Inflammatory macrophage treated with lipopolysaccharide for 1 hour (primary cell): ENCODE measurements around the gene FRAS1.
A peak's percentile ranks its signal among the peaks of the same experiment; 100 is the strongest.
"Not testable (repeated sequence)": the region's sequence is repeated elsewhere in the genome, so short reads cannot be mapped to it uniquely, and the experiment has no call there.

Experiments used
- DNase-seq, 2 donors: peaks; one replicate each; pipeline ENCODE4 v3.0.0-alpha.2; 2020 to 2022

FRAS1 gene

DNA sequence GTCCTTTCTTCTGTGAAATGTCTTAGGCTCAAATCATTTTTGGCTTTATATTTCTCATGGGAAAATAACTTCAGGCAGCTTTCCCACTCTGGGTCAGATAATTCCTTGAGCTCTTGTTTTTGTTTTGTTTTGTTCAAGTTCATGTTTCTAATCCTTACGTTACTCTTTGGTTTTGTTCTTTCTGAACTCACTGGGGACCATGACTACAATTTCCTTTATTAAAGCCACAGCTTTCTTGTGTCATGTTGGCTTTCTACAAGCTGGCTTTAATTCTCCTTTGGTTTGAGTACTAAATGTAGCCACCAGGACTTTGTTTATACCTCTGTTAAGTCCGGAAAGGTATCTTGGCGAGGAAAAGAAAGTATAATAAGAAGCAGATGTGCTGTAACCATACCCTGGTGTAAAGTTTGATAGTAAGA is 463.7 kb downstream of the FRAS1 start:
- no peak for DNase-seq

DNA sequence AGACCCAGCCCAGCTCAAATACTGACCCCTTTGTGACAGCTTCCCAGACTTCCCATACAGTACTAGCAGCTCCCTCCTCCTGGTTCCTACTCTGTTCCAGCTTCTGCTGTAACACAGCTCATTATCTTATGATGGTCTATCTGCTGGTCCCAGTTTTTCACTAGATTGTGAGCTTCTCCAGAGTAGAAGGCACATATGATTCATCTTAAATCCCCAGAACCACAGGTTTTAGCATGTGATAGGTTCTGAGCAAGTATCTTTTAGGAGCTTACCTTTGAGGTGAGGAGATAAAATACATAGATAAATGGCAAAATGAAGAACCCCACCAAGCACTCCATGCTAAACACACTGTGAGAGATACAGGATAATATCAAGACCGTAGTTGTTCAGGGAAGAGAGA is 466.9 kb downstream of the FRAS1 start:
- no peak for DNase-seq

GRCh38 chr4:78525559-78525958 is 468.4 kb downstream of the FRAS1 start:
- no peak for DNase-seq

DNA sequence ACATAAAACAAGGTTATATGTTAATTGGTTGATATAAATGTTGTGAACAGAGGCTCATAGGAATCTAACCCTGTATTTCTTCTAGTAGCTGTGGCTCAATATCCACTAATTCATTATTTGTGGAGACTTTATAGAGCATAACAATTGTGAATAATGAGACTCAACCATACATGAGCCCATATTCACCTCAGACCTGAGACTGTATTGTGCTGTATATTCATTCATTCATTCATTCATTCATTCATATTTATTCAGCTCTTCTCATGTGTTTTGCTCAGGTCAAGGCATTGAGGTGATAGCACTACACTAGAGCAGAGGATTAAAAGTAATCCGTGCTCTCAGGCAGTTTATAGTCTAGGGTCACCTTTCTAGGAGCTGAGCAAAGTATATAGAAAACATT is 470.0 kb downstream of the FRAS1 start:
- DNase-seq, result no peak

GRCh38 chr4:78527555-78527954 is 470.4 kb downstream of the FRAS1 start:
- no peak for DNase-seq

DNA sequence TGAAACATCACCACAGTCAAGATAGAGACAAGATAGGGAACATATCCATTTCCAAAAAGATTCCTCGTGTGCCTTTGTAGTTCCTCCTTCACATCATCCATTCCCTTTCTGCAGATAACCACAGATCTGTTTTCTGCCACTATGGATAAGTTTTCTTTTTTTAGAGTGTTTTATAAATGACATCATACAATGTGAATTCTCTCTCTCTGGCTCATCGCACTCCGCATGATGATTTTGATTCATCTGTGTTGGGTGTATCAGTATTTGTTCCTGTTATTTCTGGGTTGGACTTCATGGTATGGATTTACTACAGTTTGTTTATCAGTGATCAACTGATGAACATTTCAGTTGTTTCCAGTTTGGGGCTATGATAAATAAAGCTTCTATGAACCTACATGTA is 471.2 kb downstream of the FRAS1 start:
- DNase-seq, result no peak

DNA sequence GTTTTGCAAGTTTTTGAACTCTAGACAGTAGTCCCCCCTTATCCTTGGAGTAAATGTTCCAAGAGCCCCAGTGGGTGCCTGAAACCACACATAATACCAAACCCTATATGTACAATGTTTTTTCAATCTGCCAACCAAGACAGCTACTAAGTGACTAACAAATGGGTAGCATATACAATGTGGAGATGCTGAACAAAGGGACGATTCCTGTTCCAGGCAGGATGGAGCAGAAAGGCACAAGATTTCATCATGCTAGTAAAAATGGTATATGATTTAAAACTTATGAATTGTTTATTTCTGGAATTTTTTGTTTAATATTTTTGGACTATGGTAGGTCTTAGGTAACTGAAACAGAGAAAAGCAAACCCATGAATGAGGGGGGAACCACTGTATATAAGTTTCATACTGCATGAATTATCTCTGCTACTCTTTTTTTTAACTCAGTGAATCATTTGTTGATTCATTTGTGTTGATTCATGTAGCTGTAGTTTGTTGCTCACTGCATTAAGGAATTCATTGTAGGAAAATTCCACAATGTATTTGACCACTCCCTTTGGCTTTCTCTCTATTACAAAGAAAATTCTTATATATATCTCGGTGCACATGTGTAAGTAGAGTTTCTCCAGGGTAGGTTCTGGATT is 472.6 kb downstream of the FRAS1 start:
- no peak for DNase-seq

DNA sequence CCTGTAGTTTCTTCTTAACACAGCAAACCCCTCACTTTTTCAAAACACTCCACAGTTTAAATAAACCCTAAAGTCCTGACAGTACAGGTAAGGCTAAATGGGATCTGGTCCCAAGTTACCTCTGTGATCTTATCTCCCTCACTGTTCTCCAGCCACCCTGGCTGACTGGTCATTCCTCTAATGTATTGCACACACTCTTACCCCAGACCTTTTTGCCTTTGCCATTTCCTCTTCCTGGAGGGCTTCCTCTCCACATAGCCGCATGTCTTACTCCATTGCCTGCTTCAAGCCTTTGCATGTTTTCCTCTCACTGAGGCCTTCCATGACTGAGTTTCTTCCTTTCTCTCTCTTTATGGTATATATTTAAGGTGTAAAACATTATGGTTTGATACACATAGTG is 474.9 kb downstream of the FRAS1 start:
- peak in 1 of 2 donors; percentile 14 for DNase-seq

DNA sequence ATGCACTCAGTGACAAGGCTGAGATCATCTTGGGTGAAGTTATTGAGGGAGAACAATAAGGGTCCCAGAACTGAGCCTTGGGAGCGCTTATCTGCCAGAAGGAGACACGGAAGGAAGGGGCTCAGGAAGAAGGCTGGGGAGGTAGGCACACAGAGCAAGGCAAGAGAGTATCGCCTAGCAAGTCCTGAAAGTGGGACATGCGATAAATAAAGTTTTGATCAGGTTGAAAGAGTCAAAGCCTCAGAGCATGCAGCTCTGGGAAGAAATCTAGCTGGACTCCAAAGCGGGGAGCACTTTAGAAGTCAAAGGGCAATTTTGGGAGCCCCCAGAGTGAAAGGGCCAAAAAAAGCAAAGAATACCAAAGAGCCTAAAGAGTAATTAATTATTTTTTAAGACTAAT is 476.7 kb downstream of the FRAS1 start:
- DNase-seq, result no peak

DNA sequence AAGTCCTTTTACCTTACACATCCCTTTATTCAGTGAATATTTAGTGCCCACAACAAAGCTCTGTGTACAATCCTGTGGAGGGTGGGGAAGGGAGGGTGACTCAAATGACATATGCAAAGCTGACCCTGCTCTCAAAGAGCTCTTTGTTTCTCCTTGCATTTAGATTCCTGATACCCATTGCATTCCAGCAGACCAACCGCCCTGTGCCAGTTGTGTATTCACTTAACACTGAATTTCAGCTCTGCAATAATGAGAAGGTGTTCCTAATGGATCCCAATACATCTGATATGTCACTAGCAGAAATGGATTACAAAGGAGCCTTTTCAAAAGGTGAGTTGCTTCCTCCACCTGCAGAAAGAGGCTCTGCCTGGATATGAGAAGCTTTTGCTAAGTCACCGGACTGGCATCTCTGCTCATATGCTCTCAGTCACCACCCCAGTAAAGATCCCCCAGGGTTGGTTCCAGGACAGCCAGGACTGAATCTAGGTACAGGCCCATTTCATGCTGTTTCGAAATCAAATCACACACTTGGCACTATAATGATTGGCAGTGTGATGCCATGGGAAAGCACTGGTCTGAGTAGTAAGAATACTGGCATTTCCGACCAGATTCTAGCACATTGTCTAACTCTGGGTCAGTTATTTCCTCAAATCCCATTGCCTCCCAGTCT is 477.3 kb downstream of the FRAS1 start:
- DNase-seq, result no peak

GRCh38 chr4:78542373-78542772 is 485.2 kb downstream of the FRAS1 start:
- DNase-seq, result no peak

GRCh38 chr4:78543424-78544125 is 486.5 kb downstream of the FRAS1 start:
- no peak for DNase-seq

DNA sequence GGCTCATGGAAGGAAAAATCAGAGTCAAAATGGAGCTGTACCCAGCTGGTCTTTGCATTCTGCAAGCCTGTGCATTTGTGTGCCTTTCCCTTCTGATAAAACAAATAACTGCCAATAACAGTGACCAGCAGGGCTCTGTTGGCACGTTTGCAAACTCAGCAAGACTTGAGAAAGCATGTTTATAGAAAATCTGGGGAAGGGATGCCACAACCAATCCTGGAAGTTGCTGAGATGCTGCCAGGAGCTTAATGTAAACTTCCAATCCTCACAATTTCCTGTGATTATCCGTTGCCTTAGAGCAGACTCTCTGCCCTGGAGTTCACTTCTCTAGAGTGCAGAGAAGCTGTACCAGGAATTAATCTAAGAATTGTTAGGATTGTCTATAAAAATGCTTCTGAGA is 487.6 kb downstream of the FRAS1 start:
- no peak for DNase-seq

GRCh38 chr4:78545275-78546246 is 488.4 kb downstream of the FRAS1 start:
- DNase-seq, result no peak

GRCh38 chr4:78547899-78548298 is 490.8 kb downstream of the FRAS1 start:
- not testable (repeated sequence) for DNase-seq

GRCh38 chr4:78548889-78549288 is 491.8 kb downstream of the FRAS1 start:
- not testable (repeated sequence) for DNase-seq

DNA sequence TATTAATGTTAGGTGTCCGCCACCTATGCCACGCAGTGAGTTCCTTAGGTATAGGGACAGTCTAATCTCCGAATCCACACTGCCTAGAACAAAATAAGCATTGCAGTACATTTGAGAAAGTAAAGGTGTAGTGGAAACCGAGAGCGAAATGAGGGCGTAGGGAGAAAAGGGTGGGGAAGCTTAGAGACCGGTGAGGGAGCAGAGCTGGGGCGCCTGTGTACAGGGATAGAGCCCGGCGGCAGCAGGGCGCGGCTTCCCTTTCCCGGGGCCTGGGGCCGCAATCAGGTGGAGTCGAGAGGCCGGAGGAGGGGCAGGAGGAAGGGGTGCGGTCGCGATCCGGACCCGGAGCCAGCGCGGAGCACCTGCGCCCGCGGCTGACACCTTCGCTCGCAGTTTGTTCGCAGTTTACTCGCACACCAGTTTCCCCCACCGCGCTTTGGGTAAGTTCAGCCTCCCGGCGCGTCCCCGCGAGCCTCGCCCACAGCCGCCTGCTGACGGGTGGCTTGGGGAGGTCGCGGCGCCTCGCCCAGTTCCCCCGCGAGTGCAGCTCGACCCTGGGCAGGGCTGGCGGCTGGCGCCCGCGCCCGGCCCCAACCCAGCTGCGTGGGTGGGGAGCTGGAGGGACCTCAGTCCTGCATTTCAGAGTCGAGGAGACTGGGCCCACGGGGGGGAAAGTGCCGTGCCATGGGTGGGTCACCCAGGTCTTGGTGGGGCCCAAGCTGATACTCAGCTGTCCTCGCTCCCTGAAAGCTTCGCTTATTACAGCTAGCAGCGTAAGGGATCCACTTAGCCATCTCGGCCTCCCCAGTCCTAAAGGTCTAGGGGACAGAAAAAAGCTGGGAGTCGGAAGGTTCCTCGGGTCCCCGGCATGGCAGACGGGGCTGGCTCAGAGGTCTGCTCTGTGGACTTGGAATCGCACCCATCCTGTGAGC is 494.6 kb downstream of the FRAS1 start, which contains the start of gene ANXA3:
Gene ANXA3 (plus strand): TSS at position 351 of the 932 bp plus-strand sequence. CDS start 2,704 bp downstream, outside the sequence.
- peak in 1 of 2 donors; percentile 7 for DNase-seq

GRCh38 chr4:78552389-78553042 is 495.4 kb downstream of the FRAS1 start:
- DNase-seq, result peak; percentile 62 to 69

DNA sequence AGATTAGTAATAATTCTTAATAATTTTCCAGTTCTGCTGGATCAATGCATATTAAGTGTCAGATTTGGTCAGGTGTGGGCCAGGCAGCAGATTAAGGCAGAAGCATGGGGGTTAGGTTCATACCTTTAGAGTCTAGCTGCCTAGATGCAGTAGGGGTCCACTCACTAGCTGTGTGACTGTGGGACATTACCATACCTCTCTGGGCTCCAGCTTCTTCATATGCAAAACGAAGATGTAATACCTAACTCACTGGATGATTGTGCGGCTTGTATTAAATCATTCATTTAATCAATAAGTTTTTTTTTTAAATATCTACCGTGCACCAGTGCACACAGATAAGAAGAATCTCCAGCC is 495.9 kb downstream of the FRAS1 start:
- no peak for DNase-seq

GRCh38 chr4:78553529-78554060 is 496.5 kb downstream of the FRAS1 start:
- no peak for DNase-seq

DNA sequence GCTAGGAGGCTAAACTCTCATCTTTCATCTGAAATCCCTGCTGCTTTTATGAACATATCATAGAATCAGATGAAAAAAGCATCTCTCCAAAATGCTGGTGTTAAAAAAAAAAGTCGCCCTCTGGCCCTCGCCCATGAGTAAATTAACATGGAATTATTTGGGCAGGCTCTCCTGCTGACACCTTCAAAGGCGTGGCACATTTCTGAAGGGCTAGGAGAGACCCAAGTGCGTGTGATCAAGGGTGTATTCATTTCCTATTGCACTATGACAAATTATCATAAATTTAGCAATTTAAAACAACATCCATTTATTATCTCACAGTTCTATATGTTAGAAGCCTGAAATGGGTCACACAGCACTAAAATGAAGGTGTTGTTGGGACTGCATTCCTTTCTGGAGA is 499.5 kb downstream of the FRAS1 start:
- DNase-seq, result no peak
